Endothelial cell of umbilical vein (primary cell): ENCODE results near the gene PPP4R3B. TPM values are rescaled to one million over a fixed set of nuclear protein-coding genes. Genes with fewer than 3 reads are reported as not detected.
A peak's percentile ranks its signal among the peaks of the same experiment; 100 is the strongest.

Experiments
- BruUV-seq: library from RNA; stranded (reverse); fragments of 400-500 nt; replicated peaks from 2 replicates; lab custom pipeline; 2021; lab: Mats Ljungman, UMichigan
- CTCF ChIA-PET: fragments of 300-600, 350-600 bp; sonication (Branson Sonifier 250); formaldehyde crosslinking; loops from one replicate; lab custom pipeline; 2021; ENCODE audit warnings: antibody characterized with exemption, inconsistent platforms; lab: Charles Lee
- POLR2A ChIA-PET: fragments of 300-600, 350-600 bp; sonication (Branson Sonifier 250); formaldehyde crosslinking; loops from one replicate; lab custom pipeline; 2021; ENCODE audit warnings: antibody characterized with exemption, inconsistent platforms; lab: Charles Lee
- DNase-seq: peaks from one replicate; pipeline ENCODE4 v3.0.0-alpha.2; 2011; ENCODE audit warnings: low read depth, low spot score
- FAIRE-seq: peaks from 2 replicates; lab custom pipeline; 2011; peaks lifted over from hg19 to GRCh38; lab: Jason Lieb, UNC
- H2AFZ ChIP-seq: 2 replicates; pipeline ENCODE4 v1.6.0; 2012; ENCODE audit warnings: low read depth, low read length, control low read depth, inconsistent platforms
- H3K27ac ChIP-seq: 2 replicates; pipeline ENCODE4 v1.5.1; 2011; ENCODE audit warnings: low read depth, mild to moderate bottlenecking, control low read depth, low read length, moderate library complexity; ENCODE audit not compliant: insufficient read depth
- H3K27me3 ChIP-seq, 2 experiments: 2 replicates each; pipeline versions ENCODE4 v1.6.0 to v1.6.1; 2011; ENCODE audit warnings: low read length in 2 of 2, mixed read lengths in 1 of 2; ENCODE audit not compliant: control insufficient read depth in 2 of 2, insufficient read depth in 2 of 2
- H3K36me3 ChIP-seq, 2 experiments: 2 replicates in 1 of 2; 3 replicates in 1 of 2; pipeline ENCODE4 v1.5.1; 2011; ENCODE audit warnings: low read length in 2 of 2, mild to moderate bottlenecking in 1 of 2, moderate library complexity in 1 of 2; ENCODE audit not compliant: control insufficient read depth in 2 of 2, insufficient read depth in 2 of 2; ENCODE audit errors: extremely low read depth in 1 of 2
- H3K4me1 ChIP-seq: 3 replicates; pipeline ENCODE4 v1.5.1; 2011; ENCODE audit warnings: mild to moderate bottlenecking, low read length; ENCODE audit not compliant: control insufficient read depth, insufficient read depth; ENCODE audit errors: extremely low read depth
- H3K4me2 ChIP-seq: 2 replicates; pipeline ENCODE4 v1.6.1; 2011; ENCODE audit warnings: low read length, control low read depth, mixed read lengths; ENCODE audit not compliant: insufficient read depth
- H3K4me3 ChIP-seq, 3 experiments: fragments of 200-600 bp in 1 of 3; sonication (generic), shearing (Covaris generic) in 1 of 3; replicated peaks in 1 of 3; 2 replicates each; pipeline ENCODE4 v1.5.1; 2011 to 2016; ENCODE audit warnings: control low read depth in 3 of 3, low read length in 3 of 3, mild to moderate bottlenecking in 2 of 3, inconsistent platforms in 1 of 3, low read depth in 1 of 3, moderate library complexity in 1 of 3; ENCODE audit not compliant: insufficient read depth in 1 of 3
- H3K79me2 ChIP-seq: 2 replicates; pipeline ENCODE4 v1.6.0; 2012; ENCODE audit warnings: low read length, inconsistent platforms; ENCODE audit not compliant: control insufficient read depth, insufficient read depth
- H3K9ac ChIP-seq: replicated peaks from 2 replicates; pipeline ENCODE3; 2011; ENCODE audit warnings: low read length, control low read depth; ENCODE audit not compliant: insufficient read depth; ENCODE audit errors: extremely low read depth
- H3K9me1 ChIP-seq: replicated peaks from 3 replicates; pipeline ENCODE4 v1.6.0; 2011; ENCODE audit warnings: mild to moderate bottlenecking, low read length; ENCODE audit not compliant: control insufficient read depth, insufficient read depth; ENCODE audit errors: extremely low read depth
- H3K9me3 ChIP-seq: replicated peaks from 2 replicates; pipeline ENCODE4 v1.5.1; 2012; ENCODE audit warnings: low read length, inconsistent platforms; ENCODE audit not compliant: control insufficient read depth, insufficient read depth
- H4K20me1 ChIP-seq: replicated peaks from 2 replicates; pipeline ENCODE3; 2011; ENCODE audit warnings: mild to moderate bottlenecking, low read length; ENCODE audit not compliant: control insufficient read depth, insufficient read depth; ENCODE audit errors: extremely low read depth
- CTCF ChIP-seq, 2 donors: IDR thresholded peaks; 1 replicate in 1 of 2; 2 replicates in 1 of 2; pipeline ENCODE4 v1.5.1; 2011; ENCODE audit warnings: low read length in 2 of 2, mild to moderate bottlenecking in 2 of 2, moderate library complexity in 2 of 2, control low read depth in 1 of 2, inconsistent platforms in 1 of 2, low read depth in 1 of 2; ENCODE audit not compliant: insufficient read depth in 1 of 2; ENCODE audit errors: extremely low read depth in 1 of 2
- FOS ChIP-seq: IDR thresholded peaks from 2 replicates; pipeline ENCODE4 v1.6.1; 2011; ENCODE audit warnings: mild to moderate bottlenecking, low read length, moderate library complexity, borderline replicate concordance; ENCODE audit not compliant: insufficient read depth
- JUN ChIP-seq: IDR thresholded peaks from 2 replicates; pipeline ENCODE4 v1.6.1; 2011; ENCODE audit warnings: borderline replicate concordance, low read depth; ENCODE audit not compliant: insufficient read length, insufficient read depth
- MAX ChIP-seq: IDR thresholded peaks from 2 replicates; pipeline ENCODE4 v1.6.1; 2011; ENCODE audit not compliant: insufficient read depth, insufficient read length
- MYC ChIP-seq: IDR thresholded peaks from one replicate; pipeline ENCODE4 v1.6.1; 2011; ENCODE audit warnings: mild to moderate bottlenecking, low read depth, low read length
- POLR2A ChIP-seq: IDR thresholded peaks from 2 replicates; pipeline ENCODE4 v1.6.1; 2012; ENCODE audit warnings: low read depth, mild to moderate bottlenecking, control low read depth, low read length
- POLR2AphosphoS5 ChIP-seq: IDR thresholded peaks from 2 replicates; pipeline ENCODE4 v1.6.1; 2012; ENCODE audit warnings: low read depth, mild to moderate bottlenecking, control low read depth, low read length, moderate library complexity; ENCODE audit not compliant: insufficient read depth
- dilution Hi-C: fragments of 300-500 bp; cut with MboI; formaldehyde crosslinking; loops from one replicate; pipeline ENCODE4 v1.15.0; 2019; ENCODE audit warnings: low sequenced_read_pairs; ENCODE audit not compliant: extremely low pct_ligation_motif_present
- intact Hi-C: fragments of 100-400 bp; cut with micrococcal nuclease; formaldehyde crosslinking; loops from one replicate; pipeline ENCODE4 v1.10.0; 2022
- polyA plus RNA-seq, 4 experiments: library from polyadenylated mRNA; depleted of rRNA in 3 of 4; stranded (reverse) in 3 of 4; unstranded in 1 of 4; fragments of >200 nt; gene quantifications; 2 replicates each; pipeline versions ENCODE4 v1.2.1 to v1.2.3, GENCODE V29; 2011 to 2012; ENCODE audit warnings: missing spikeins in 1 of 4
- total RNA-seq: library from RNA; stranded (reverse); gene quantifications from 2 replicates; pipeline ENCODE4 v1.2.3, GENCODE V29; 2021

The PPP4R3B gene
- total and polyA plus RNA-seq, 2 donors (not counting 3 experiments of a cell fraction or from before 2014, with no cell fraction given), result 11.2 to 51.5 TPM

DNA sequence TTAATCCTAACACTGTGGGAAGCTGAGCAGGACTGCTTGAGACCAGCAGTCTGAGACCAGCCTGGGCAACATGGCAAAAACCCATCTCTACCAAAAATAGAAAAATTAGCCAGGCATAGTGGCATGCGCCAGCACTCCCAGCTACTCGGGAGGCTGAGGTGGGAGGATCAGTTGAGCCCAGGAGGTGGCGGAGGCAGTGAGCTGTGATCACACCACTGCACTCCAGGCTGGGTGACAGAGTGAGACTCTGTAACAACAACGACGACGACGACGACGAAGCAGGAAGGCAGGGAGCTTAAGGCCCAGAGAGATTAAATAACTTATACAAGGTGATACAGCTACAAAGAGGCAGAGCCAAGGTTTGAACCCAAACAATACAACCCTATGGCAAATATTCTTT lies 60.6 kb downstream of the PPP4R3B start:
- Histone ChIP-seq H3K9me1 (peaks cover 2% of the 10 kb centered on the region), H3K9ac (no peak overlapping the region), H3K27ac (no peak overlapping the region), H4K20me1 (no peaks in the 10 kb centered on the region), H2AFZ (no peak overlapping the region), H3K4me2 (no peak overlapping the region), H3K9me3 (no peaks in the 10 kb centered on the region), H3K4me3 (no peak overlapping the region), H3K4me1 (peaks cover 5% of the 10 kb centered on the region), H3K36me3 (peaks cover 10 to 13% of the 10 kb centered on the region in 2 experiments), H3K79me2 (no peaks in the 10 kb centered on the region), H3K27me3 (no peaks in the 10 kb centered on the region)
- TF ChIP-seq MYC (no peak), POLR2AphosphoS5 (no peak)
- BruUV-seq, result no TSS peak
- DNase-seq (no peak), FAIRE-seq (no peak)
- intact Hi-C loops (no loop called here), dilution Hi-C loops (no loop called here)
- ChIA-PET CTCF (interaction anchor here (0.6 to 1.3 kb wide), 2 partner anchors 10 to 17 kb away, joined by 3 to 6 read pairs; no protein-coding TSS in a partner anchor), POLR2A (interaction anchor here (0.6 kb wide), 1 partner anchor 51 kb away, joined by 4 read pairs; no protein-coding TSS in a partner anchor)

DNA sequence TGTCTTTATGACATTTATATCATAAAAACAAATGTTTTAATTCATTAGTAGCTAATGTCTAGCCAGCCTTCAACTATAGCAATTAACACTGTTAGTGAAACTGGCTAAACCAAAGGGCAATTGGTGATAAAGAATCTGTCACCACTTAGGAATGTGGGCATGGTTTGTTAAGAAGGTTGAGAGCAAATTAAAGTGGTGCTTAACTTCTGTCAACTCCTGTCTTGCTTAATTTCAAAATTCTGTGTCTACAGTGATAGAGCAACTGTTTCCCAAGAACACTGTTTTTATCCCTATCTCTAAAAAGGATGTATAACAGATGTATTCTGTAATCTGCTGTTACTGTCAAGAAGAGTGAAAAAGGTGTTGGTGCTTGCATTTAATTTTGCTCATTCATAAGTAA lies 61.4 kb downstream of the PPP4R3B start:
- Histone ChIP-seq H3K9ac (no peak overlapping the region), H3K9me1 (peaks cover 2% of the 10 kb centered on the region), H2AFZ (no peak overlapping the region), H3K4me3 (no peak overlapping the region), H3K79me2 (no peaks in the 10 kb centered on the region), H3K27me3 (no peaks in the 10 kb centered on the region), H4K20me1 (no peaks in the 10 kb centered on the region), H3K36me3 (peaks cover 9 to 10% of the 10 kb centered on the region in 2 experiments), H3K4me2 (no peak overlapping the region), H3K4me1 (peaks cover 5% of the 10 kb centered on the region), H3K9me3 (no peaks in the 10 kb centered on the region), H3K27ac (no peak overlapping the region)
- ChIA-PET POLR2A (no interaction called here), CTCF (interaction anchor here (0.5 to 1.3 kb wide), 2 partner anchors 10 to 35 kb away, joined by 3 to 6 read pairs; no protein-coding TSS in a partner anchor)
- dilution Hi-C loops, result no loop called here
- no peak for TF ChIP-seq POLR2A
- no peak for TF ChIP-seq CTCF (IDR thresholded peaks at IDR 0.05; ENCODE audit: extremely low read depth in 1 of 2, insufficient read depth in 1 of 2, low read depth in 1 of 2, low read length in 2 of 2)
- peak; percentile 20 for TF ChIP-seq FOS
- no peak for TF ChIP-seq MAX
- no peak for TF ChIP-seq POLR2AphosphoS5
- TF ChIP-seq JUN, result no peak
- DNase-seq (peak; percentile 30), FAIRE-seq (peak; percentile 70)
- no TSS peak for BruUV-seq
- intact Hi-C loops, result no loop called here
